Neural cell (in vitro differentiated cells): ENCODE results near the gene HLTF.

Experiments used
- EP300 ChIP-seq: fragments of 450-650 bp; conservative IDR thresholded peaks from 2 replicates; pipeline ENCODE4 v1.6.1; 2014; ENCODE audit warnings: antibody characterized with exemption, mild to moderate bottlenecking, moderate library complexity; ENCODE audit not compliant: poor library complexity, severe bottlenecking
- EZH2 ChIP-seq: fragments of 200-600, 300-800 bp; shearing (Covaris generic), sonication (generic); IDR thresholded peaks from 2 replicates; pipeline ENCODE4 v1.6.1; 2014; ENCODE audit warnings: antibody characterized with exemption, low read length, borderline replicate concordance, mild to moderate bottlenecking; ENCODE audit not compliant: insufficient read depth, poor library complexity, severe bottlenecking
- MXI1 ChIP-seq: fragments of 450-650 bp; conservative IDR thresholded peaks from 2 replicates; pipeline ENCODE4 v1.6.1; 2014; ENCODE audit warnings: antibody characterized with exemption, mild to moderate bottlenecking; ENCODE audit not compliant: poor library complexity, severe bottlenecking
- POLR2AphosphoS5 ChIP-seq: IDR thresholded peaks from 2 replicates; pipeline ENCODE4 v1.6.1; 2012
- TF ChIP-seq, protein P1 (sequence below): fragments of 450-650 bp; IDR thresholded peaks from 2 replicates; pipeline ENCODE4 v1.5.1; 2014; ENCODE audit warnings: antibody characterized with exemption, mild to moderate bottlenecking, moderate library complexity; ENCODE audit not compliant: poor library complexity, severe bottlenecking

DNA sequence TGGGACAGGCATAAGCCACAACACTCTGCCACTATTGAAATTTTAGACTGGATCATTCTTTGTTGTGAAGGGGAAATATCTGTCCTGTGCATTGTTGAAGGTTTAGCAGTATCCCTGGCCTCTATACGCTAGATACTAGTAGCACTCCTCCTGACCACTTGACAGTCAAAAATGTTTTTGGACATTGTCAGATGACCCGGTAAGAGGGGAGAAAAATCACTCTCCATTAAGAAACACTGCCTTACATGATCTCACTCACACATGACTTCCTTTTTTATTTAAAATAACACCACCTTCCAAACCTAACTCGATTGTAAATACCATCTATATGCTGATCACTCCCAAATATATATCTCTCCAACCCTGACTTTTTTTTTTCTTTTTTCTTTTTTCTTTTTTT, 15.3 kb upstream of the HLTF start:
- TF ChIP-seq EP300 = no peak
- no peak for TF ChIP-seq MXI1
- no peak for TF ChIP-seq POLR2AphosphoS5
- TF ChIP-seq, protein P1, sequence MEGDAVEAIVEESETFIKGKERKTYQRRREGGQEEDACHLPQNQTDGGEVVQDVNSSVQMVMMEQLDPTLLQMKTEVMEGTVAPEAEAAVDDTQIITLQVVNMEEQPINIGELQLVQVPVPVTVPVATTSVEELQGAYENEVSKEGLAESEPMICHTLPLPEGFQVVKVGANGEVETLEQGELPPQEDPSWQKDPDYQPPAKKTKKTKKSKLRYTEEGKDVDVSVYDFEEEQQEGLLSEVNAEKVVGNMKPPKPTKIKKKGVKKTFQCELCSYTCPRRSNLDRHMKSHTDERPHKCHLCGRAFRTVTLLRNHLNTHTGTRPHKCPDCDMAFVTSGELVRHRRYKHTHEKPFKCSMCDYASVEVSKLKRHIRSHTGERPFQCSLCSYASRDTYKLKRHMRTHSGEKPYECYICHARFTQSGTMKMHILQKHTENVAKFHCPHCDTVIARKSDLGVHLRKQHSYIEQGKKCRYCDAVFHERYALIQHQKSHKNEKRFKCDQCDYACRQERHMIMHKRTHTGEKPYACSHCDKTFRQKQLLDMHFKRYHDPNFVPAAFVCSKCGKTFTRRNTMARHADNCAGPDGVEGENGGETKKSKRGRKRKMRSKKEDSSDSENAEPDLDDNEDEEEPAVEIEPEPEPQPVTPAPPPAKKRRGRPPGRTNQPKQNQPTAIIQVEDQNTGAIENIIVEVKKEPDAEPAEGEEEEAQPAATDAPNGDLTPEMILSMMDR = no peak
- TF ChIP-seq EZH2 = no peak
